Measurements from ENCODE around the gene PDZD2. TPM values are rescaled to one million over a fixed set of nuclear protein-coding genes. Genes with fewer than 3 reads are reported as not detected.

Gene PDZD2
- total and polyA plus RNA-seq, 2 experiments from 2014 or later, result 8.3 to 16.9 TPM

- Histone ChIP-seq H2AFZ (no peak overlapping the region), H3K36me3 (ENCODE audit: insufficient read depth) (no peaks in the 10 kb centered on the region; the same call in 1 of the 2 replicates), H3K27me3 (ENCODE audit: insufficient read depth) (no peaks in the 10 kb centered on the region), H3K27ac (ENCODE audit: low read depth) (no peak overlapping the region), H3K4me2 (no peak overlapping the region), H4K20me1 (replicated peaks; ENCODE audit: insufficient read depth) (no peaks in the 10 kb centered on the region), H3K4me3 (no peak overlapping the region), H3K9me2 (ENCODE audit: insufficient read depth) (peaks cover 5% of the 10 kb centered on the region; the same call in 1 of the 2 replicates), H3K4me1 (ENCODE audit: insufficient read depth) (peaks cover 15% of the 10 kb centered on the region), H3K79me2 (replicated peaks; ENCODE audit: insufficient read depth) (no peaks in the 10 kb centered on the region), H3F3A (replicated peaks; ENCODE audit: low read depth) (no peaks in the 10 kb centered on the region)
- TF ChIP-seq EZH2 (IDR thresholded peaks at IDR 0.05; ENCODE audit: low read depth, unreplicated experiment), result no peak
- no peak for TF ChIP-seq ZNF114 (CRISPR knock-in tag; IDR thresholded peaks at IDR 0.05)
- TF ChIP-seq REST (IDR thresholded peaks at IDR 0.05; ENCODE audit: unreplicated experiment), result no peak
- no peak for TF ChIP-seq ZNF331 (CRISPR knock-in tag; IDR thresholded peaks at IDR 0.05; ENCODE audit: low read depth)
- TF ChIP-seq CREB1 (CRISPR knock-in tag; IDR thresholded peaks at IDR 0.05; ENCODE audit: low read depth), result no peak
- TF ChIP-seq, protein P1, sequence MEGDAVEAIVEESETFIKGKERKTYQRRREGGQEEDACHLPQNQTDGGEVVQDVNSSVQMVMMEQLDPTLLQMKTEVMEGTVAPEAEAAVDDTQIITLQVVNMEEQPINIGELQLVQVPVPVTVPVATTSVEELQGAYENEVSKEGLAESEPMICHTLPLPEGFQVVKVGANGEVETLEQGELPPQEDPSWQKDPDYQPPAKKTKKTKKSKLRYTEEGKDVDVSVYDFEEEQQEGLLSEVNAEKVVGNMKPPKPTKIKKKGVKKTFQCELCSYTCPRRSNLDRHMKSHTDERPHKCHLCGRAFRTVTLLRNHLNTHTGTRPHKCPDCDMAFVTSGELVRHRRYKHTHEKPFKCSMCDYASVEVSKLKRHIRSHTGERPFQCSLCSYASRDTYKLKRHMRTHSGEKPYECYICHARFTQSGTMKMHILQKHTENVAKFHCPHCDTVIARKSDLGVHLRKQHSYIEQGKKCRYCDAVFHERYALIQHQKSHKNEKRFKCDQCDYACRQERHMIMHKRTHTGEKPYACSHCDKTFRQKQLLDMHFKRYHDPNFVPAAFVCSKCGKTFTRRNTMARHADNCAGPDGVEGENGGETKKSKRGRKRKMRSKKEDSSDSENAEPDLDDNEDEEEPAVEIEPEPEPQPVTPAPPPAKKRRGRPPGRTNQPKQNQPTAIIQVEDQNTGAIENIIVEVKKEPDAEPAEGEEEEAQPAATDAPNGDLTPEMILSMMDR (conservative IDR thresholded peaks at IDR 0.05; ENCODE audit: low read depth in 2 of 2), result no peak
- TF ChIP-seq ETS1 (IDR thresholded peaks at IDR 0.05), result no peak
- TF ChIP-seq STAT1 (IDR thresholded peaks at IDR 0.05; ENCODE audit: unreplicated experiment), result no peak
- no peak for TF ChIP-seq JUNB (IDR thresholded peaks at IDR 0.05; ENCODE audit: unreplicated experiment)
- TF ChIP-seq NANOG (IDR thresholded peaks at IDR 0.05; ENCODE audit: borderline replicate concordance), result no peak
- TF ChIP-seq, protein P2, sequence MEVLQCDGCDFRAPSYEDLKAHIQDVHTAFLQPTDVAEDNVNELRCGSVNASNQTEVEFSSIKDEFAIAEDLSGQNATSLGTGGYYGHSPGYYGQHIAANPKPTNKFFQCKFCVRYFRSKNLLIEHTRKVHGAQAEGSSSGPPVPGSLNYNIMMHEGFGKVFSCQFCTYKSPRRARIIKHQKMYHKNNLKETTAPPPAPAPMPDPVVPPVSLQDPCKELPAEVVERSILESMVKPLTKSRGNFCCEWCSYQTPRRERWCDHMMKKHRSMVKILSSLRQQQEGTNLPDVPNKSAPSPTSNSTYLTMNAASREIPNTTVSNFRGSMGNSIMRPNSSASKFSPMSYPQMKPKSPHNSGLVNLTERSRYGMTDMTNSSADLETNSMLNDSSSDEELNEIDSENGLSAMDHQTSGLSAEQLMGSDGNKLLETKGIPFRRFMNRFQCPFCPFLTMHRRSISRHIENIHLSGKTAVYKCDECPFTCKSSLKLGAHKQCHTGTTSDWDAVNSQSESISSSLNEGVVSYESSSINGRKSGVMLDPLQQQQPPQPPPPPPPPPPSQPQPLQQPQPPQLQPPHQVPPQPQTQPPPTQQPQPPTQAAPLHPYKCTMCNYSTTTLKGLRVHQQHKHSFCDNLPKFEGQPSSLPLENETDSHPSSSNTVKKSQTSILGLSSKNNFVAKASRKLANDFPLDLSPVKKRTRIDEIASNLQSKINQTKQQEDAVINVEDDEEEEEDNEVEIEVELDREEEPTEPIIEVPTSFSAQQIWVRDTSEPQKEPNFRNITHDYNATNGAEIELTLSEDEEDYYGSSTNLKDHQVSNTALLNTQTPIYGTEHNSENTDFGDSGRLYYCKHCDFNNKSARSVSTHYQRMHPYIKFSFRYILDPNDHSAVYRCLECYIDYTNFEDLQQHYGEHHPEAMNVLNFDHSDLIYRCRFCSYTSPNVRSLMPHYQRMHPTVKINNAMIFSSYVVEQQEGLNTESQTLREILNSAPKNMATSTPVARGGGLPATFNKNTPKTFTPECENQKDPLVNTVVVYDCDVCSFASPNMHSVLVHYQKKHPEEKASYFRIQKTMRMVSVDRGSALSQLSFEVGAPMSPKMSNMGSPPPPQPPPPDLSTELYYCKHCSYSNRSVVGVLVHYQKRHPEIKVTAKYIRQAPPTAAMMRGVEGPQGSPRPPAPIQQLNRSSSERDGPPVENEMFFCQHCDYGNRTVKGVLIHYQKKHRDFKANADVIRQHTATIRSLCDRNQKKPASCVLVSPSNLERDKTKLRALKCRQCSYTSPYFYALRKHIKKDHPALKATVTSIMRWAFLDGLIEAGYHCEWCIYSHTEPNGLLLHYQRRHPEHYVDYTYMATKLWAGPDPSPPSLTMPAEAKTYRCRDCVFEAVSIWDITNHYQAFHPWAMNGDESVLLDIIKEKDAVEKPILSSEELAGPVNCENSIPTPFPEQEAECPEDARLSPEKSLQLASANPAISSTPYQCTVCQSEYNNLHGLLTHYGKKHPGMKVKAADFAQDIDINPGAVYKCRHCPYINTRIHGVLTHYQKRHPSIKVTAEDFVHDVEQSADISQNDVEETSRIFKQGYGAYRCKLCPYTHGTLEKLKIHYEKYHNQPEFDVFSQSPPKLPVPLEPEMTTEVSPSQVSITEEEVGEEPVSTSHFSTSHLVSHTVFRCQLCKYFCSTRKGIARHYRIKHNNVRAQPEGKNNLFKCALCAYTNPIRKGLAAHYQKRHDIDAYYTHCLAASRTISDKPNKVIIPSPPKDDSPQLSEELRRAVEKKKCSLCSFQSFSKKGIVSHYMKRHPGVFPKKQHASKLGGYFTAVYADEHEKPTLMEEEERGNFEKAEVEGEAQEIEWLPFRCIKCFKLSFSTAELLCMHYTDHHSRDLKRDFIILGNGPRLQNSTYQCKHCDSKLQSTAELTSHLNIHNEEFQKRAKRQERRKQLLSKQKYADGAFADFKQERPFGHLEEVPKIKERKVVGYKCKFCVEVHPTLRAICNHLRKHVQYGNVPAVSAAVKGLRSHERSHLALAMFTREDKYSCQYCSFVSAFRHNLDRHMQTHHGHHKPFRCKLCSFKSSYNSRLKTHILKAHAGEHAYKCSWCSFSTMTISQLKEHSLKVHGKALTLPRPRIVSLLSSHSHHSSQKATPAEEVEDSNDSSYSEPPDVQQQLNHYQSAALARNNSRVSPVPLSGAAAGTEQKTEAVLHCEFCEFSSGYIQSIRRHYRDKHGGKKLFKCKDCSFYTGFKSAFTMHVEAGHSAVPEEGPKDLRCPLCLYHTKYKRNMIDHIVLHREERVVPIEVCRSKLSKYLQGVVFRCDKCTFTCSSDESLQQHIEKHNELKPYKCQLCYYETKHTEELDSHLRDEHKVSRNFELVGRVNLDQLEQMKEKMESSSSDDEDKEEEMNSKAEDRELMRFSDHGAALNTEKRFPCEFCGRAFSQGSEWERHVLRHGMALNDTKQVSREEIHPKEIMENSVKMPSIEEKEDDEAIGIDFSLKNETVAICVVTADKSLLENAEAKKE (CRISPR knock-in tag; IDR thresholded peaks at IDR 0.05), result no peak
- no peak for TF ChIP-seq POLR2AphosphoS5 (IDR thresholded peaks at IDR 0.05; ENCODE audit: low read depth)
- no peak for TF ChIP-seq EZH2phosphoT487 (IDR thresholded peaks at IDR 0.05; ENCODE audit: unreplicated experiment)
- DNase-seq (ENCODE audit: low spot score), result no peak
- ATAC-seq, result no peak
- H3K4me3 Mint-ChIP-seq, result no peak overlapping the region
- peaks cover 32% of the 10 kb centered on the region for H3K9me3 Mint-ChIP-seq
- peaks cover 2% of the 10 kb centered on the region for H3K27me3 Mint-ChIP-seq (ENCODE audit: insufficient read depth, low read depth, poor library complexity)
- H3K4me1 Mint-ChIP-seq, result peaks cover 27% of the 10 kb centered on the region
- no peak overlapping the region for H3K27ac Mint-ChIP-seq
- peaks cover 18% of the 10 kb centered on the region for H3K36me3 Mint-ChIP-seq (ENCODE audit: low read depth)
Observed at GRCh38 chr5:31770998-31771397, 132.1 kb downstream of the PDZD2 start.

All from GM23338 (cell line).